PC-3 (cell line): ENCODE results near the gene KDR.

Experiments used
- CTCF ChIP-seq: fragments of 300-600 bp; sonication (generic); conservative IDR thresholded peaks from 2 replicates; pipeline ENCODE4 v1.5.1; 2017; ENCODE audit warnings: antibody characterized with exemption, low read depth, mild to moderate bottlenecking, low read length
- EZH2 ChIP-seq: fragments of 300-600 bp; sonication (generic); IDR thresholded peaks from one replicate; pipeline ENCODE4 v1.6.1; 2017; ENCODE audit warnings: antibody characterized with exemption, mild to moderate bottlenecking, low read length; ENCODE audit not compliant: unreplicated experiment
- EZH2phosphoT487 ChIP-seq: fragments of 300-600 bp; sonication (generic); IDR thresholded peaks from 2 replicates; pipeline ENCODE4 v1.6.1; 2018; ENCODE audit warnings: mild to moderate bottlenecking, antibody characterized with exemption, low read length, borderline replicate concordance

- TF ChIP-seq EZH2, result no peak
- TF ChIP-seq CTCF, result no peak
- no peak for TF ChIP-seq EZH2phosphoT487
Measured at GRCh38 chr4:55083735-55084134, 41.7 kb downstream of the KDR start.
